A673 (cell line): Measurements from ENCODE around the gene KIF19. TPM values are rescaled to one million over a fixed set of nuclear protein-coding genes. Genes with fewer than 3 reads are reported as not detected.

Experiments
- BruUV-seq: library from RNA; stranded (reverse); fragments of 400-500 nt; replicated peaks from 2 replicates; lab custom pipeline; 2021; lab: Mats Ljungman, UMichigan
- CTCF ChIA-PET: fragments of 300-600 bp; sonication (Branson Sonifier 250); formaldehyde crosslinking; loops from one replicate; lab custom pipeline; 2022; ENCODE audit warnings: antibody characterized with exemption; lab: Charles Lee
- POLR2A ChIA-PET: fragments of 300-600 bp; sonication (Branson Sonifier 250); formaldehyde crosslinking; loops from one replicate; lab custom pipeline; 2022; ENCODE audit warnings: antibody characterized with exemption; ENCODE audit not compliant: low non-redundant PET; lab: Charles Lee
- DNase-seq: peaks from one replicate; pipeline ENCODE4 v3.0.0-alpha.2; 2015; ENCODE audit warnings: low spot score
- H3K27ac ChIP-seq: fragments of 200-600 bp; sonication (generic); 2 replicates; pipeline ENCODE4 v1.5.1; 2016; ENCODE audit warnings: mixed run types, low read depth, mild to moderate bottlenecking, mixed read lengths, antibody characterized with exemption, low read length; ENCODE audit not compliant: poor library complexity, severe bottlenecking
- H3K27me3 ChIP-seq: fragments of 200-600 bp; sonication (generic); replicated peaks from 2 replicates; pipeline ENCODE4 v1.6.1; 2017; ENCODE audit warnings: mixed run types, low read depth, mild to moderate bottlenecking, mixed read lengths, antibody characterized with exemption, low read length; ENCODE audit not compliant: insufficient read depth, poor library complexity
- H3K36me3 ChIP-seq: fragments of 200-600 bp; sonication (generic); 2 replicates; pipeline ENCODE4 v1.6.1; 2016; ENCODE audit warnings: mixed run types, mild to moderate bottlenecking, mixed read lengths, antibody characterized with exemption, low read length; ENCODE audit not compliant: insufficient read depth, poor library complexity, severe bottlenecking
- H3K4me1 ChIP-seq: fragments of 200-600 bp; sonication (generic); 2 replicates; pipeline ENCODE4 v1.6.1; 2017; ENCODE audit warnings: mixed run types, mild to moderate bottlenecking, mixed read lengths, antibody characterized with exemption, low read length; ENCODE audit not compliant: insufficient read depth, poor library complexity, severe bottlenecking
- H3K4me3 ChIP-seq: fragments of 200-600 bp; sonication (generic); 2 replicates; pipeline ENCODE4 v1.5.1; 2016; ENCODE audit warnings: low read depth, mixed run types, mild to moderate bottlenecking, mixed read lengths, low read length; ENCODE audit not compliant: poor library complexity, severe bottlenecking
- H3K9me3 ChIP-seq: fragments of 200-600 bp; sonication (generic); 2 replicates; pipeline ENCODE4 v1.6.1; 2016; ENCODE audit warnings: mixed run types, low read depth, mild to moderate bottlenecking, mixed read lengths, antibody characterized with exemption, low read length; ENCODE audit not compliant: poor library complexity, severe bottlenecking
- EZH2 ChIP-seq: fragments of 200-600 bp; sonication (generic); IDR thresholded peaks from 2 replicates; pipeline ENCODE4 v1.6.1; 2017; ENCODE audit warnings: borderline replicate concordance, low read depth, mild to moderate bottlenecking, mixed read lengths, antibody characterized with exemption, low read length; ENCODE audit not compliant: poor library complexity, severe bottlenecking
- intact Hi-C: fragments of 100-400 bp; cut with micrococcal nuclease; formaldehyde crosslinking; loops from one replicate; pipeline ENCODE4 v1.10.0; 2022; ENCODE audit not compliant: unreplicated experiment
- total RNA-seq: library from RNA; stranded (reverse); gene quantifications from 2 replicates; pipeline ENCODE4 v1.2.3, GENCODE V29; 2021
- TF ChIP-seq, protein P1 (sequence below): fragments of 300-800, 200-600 bp; sonication (generic); conservative IDR thresholded peaks from 2 replicates; pipeline ENCODE4 v1.5.1; 2017; ENCODE audit warnings: low read depth, mild to moderate bottlenecking, antibody characterized with exemption, low read length, moderate library complexity, mixed read lengths

Gene KIF19
- total RNA-seq, 1 experiment from 2014 or later = not detected

DNA sequence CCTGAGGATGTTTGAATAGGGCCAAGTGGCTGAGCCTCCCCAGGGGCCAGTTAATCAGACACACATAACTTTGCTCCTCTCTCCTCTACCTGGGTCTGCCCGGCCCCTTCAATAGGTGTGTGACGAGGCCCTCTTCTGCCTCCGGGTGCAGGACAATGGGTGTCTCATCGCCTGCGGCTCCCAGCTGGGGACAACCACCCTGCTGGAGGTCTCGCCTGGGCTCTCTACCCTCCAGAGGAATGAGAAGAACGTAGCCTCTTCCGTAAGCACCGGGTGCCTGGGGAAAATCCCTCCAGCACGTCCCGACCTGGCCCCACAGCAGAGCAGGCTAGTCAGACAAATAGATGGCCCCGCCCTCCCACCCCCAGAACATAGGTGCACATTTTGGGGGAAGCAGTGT lies 16.1 kb upstream of the KIF19 start:
- BruUV-seq = no TSS peak
- ChIA-PET CTCF (no interaction called here), POLR2A (no interaction called here)
- H3K27me3 ChIP-seq = no peaks in the 10 kb centered on the region
- no peak for DNase-seq
- H3K27ac ChIP-seq = no peak overlapping the region
- intact Hi-C loops = loop anchor here (10.0 kb wide), 1 partner anchor 45 kb away; no protein-coding TSS in a partner anchor
- H3K4me3 ChIP-seq = no peak overlapping the region
- H3K36me3 ChIP-seq = no peaks in the 10 kb centered on the region
- no peak for TF ChIP-seq EZH2
- TF ChIP-seq, protein P1, sequence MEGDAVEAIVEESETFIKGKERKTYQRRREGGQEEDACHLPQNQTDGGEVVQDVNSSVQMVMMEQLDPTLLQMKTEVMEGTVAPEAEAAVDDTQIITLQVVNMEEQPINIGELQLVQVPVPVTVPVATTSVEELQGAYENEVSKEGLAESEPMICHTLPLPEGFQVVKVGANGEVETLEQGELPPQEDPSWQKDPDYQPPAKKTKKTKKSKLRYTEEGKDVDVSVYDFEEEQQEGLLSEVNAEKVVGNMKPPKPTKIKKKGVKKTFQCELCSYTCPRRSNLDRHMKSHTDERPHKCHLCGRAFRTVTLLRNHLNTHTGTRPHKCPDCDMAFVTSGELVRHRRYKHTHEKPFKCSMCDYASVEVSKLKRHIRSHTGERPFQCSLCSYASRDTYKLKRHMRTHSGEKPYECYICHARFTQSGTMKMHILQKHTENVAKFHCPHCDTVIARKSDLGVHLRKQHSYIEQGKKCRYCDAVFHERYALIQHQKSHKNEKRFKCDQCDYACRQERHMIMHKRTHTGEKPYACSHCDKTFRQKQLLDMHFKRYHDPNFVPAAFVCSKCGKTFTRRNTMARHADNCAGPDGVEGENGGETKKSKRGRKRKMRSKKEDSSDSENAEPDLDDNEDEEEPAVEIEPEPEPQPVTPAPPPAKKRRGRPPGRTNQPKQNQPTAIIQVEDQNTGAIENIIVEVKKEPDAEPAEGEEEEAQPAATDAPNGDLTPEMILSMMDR = no peak
- no peaks in the 10 kb centered on the region for H3K9me3 ChIP-seq
- H3K4me1 ChIP-seq = no peaks in the 10 kb centered on the region

DNA sequence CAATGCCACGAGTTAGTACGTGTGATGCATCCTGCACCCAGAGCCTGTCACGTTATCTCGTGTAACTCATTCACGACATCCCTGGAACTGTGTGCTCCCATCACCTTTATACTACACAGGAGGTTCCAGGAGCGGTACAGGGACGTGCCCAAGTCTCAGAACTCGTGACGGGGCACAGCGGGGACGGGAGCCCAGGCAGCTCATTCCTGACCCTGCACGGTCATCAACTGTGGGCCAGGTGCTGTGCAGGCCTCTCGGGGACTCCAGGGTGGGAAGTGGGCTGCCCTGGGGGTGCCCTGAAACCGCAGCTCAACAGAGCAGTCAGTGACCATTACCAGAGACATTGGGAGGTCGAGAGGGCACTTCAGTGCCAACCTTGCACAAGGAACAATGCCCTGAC lies 11.1 kb upstream of the KIF19 start:
- BruUV-seq = no TSS peak
- no peak for TF ChIP-seq EZH2
- TF ChIP-seq, protein P1 = no peak
- Histone ChIP-seq H3K4me3 (no peak overlapping the region), H3K27ac (no peak overlapping the region), H3K4me1 (no peaks in the 10 kb centered on the region), H3K27me3 (no peaks in the 10 kb centered on the region), H3K36me3 (no peaks in the 10 kb centered on the region), H3K9me3 (no peaks in the 10 kb centered on the region)
- ChIA-PET POLR2A (no interaction called here), CTCF (no interaction called here)
- DNase-seq = no peak
- intact Hi-C loops = no loop called here

DNA sequence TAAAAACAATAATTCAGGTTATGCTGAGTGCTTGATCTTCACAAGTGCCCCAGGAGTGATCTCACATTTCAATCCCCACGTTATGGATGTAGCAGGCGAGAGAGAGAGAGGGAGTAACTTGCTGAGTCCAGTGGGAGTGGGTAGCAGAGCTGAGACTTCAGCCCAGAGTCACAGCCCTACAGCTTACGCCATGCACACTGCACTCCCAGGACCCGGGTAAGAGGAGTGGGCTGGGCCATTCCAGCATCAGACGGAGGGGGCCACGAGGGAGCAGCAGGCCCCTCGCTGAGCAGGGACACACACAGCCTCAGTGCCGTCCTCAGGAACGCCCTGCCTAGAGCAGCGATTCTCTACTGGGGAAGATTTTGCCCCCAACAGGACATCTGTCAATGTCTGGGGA lies 9.8 kb upstream of the KIF19 start:
- Histone ChIP-seq H3K36me3 (no peaks in the 10 kb centered on the region), H3K9me3 (no peaks in the 10 kb centered on the region), H3K4me3 (no peak overlapping the region), H3K27ac (no peak overlapping the region), H3K4me1 (no peaks in the 10 kb centered on the region), H3K27me3 (peaks cover 5% of the 10 kb centered on the region)
- intact Hi-C loops = no loop called here
- no peak for DNase-seq
- TF ChIP-seq, protein P1 = no peak
- TF ChIP-seq EZH2 = no peak
- no TSS peak for BruUV-seq
- POLR2A ChIA-PET = no interaction called here
- CTCF ChIA-PET = no interaction called here
